ENCODE results near the gene TENM3.
A peak's percentile ranks its signal among the peaks of the same experiment; 100 is the strongest.

The TENM3 gene

DNA sequence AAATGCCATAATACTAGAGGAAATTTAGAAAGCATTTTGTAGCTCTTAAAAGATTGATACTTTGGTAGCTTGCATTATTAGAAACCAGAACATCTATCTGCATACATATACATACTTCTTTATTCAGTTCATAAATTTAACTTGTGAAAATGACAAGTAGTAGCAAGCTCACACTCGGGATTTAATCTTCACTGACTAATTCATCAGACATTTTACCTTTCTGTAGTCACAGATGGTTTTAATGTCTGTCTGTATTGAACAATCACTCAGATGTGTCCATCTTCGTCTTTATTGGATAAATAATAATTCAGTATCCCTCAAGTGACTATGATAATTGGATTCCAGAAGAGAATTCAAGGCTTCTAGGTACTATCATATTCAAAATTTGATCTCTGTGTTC, 232.3 kb downstream of the TENM3 start:
- DNase-seq, result no peak

- peak; percentile 58 to 77 (median 72) for DNase-seq
These were observed 235.3 kb downstream of the TENM3 start for GRCh38 chr4:182478475-182478874.

DNA sequence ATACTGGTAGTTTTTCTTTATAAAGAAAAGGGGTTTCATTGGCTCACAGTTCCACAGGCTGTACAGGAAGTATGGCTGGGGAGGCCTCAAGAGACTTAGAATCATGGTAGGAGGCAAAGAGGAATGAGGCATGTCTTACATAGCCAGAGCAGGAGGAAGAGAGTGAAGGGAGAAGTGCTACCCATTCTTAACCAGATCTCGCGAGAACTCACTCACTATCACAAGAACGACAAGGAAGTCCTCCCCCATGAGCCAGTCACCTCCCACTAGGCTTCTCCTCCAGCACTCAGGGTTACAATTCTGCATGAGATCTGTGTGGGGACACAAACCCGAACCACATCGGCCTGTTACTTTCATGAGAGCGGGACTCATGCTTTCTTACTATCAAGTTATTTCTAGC, 240.5 kb downstream of the TENM3 start:
- no peak for DNase-seq

GRCh38 chr4:182486881-182487280, 243.7 kb downstream of the TENM3 start:
- DNase-seq, result peak in 1 of 3 donors; percentile 8

DNA sequence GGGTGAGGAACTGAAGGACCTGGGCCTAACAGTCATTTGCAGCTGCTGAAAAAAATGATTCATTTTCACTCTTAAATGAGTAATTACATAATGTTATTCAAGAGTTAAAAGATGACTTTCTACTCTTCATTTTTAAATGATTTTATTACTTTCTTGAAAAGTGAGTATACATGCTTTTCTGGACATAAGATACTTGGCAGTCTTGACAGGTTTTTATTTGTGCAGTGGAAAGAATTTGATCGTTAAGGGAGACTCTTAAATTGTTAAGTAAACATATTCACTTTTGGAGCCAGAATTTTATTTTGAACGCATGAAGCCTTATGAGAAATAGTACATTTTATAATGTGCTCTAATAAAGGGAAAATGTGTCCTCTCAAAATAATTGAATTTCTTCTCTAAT, 245.7 kb downstream of the TENM3 start:
- no peak for DNase-seq

DNA sequence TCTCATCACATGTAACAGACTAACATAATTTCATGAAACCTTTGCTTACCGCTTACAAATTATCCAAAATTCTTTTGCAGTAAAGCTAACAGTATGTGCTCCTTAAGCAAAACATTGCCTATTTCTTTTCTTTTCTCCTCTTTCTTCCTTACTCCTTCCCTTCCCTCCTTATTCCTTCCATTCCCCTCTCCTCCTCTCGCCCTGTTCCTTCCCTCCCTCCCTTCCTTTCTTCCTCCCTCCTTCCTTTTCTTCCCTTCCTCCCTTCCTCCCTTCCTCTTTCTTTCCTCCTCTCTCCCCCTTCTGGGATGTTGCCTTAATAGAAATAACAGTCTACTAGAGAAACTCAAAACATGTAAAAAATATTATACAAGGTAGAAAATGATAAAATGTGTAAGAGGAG, 246.4 kb downstream of the TENM3 start:
- no peak for DNase-seq

GRCh38 chr4:182491719-182492118, 248.5 kb downstream of the TENM3 start:
- no peak for DNase-seq

DNA sequence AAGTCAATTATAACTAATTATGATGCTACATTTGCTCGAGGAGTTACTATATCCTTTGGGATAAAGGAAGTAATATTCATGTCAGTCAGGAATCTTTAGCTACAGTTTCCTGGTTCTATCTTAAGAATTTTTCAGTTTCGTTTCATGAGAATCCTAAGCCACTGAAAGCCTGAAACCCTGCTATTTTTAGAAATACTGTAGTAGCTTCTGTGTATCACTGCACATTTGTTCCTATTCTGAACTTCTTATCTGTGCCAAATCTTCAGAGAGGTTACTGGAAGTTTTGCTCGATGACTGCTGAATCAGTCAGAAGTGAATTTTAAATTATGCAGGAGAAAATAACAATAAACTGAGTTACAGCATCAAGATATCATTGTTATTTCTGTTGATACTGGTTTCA, 249.2 kb downstream of the TENM3 start:
- DNase-seq, result peak; percentile 5 to 45 (median 8)

- DNase-seq, result no peak
These were observed 250.2 kb downstream of the TENM3 start for GRCh38 chr4:182493377-182493776.

DNA sequence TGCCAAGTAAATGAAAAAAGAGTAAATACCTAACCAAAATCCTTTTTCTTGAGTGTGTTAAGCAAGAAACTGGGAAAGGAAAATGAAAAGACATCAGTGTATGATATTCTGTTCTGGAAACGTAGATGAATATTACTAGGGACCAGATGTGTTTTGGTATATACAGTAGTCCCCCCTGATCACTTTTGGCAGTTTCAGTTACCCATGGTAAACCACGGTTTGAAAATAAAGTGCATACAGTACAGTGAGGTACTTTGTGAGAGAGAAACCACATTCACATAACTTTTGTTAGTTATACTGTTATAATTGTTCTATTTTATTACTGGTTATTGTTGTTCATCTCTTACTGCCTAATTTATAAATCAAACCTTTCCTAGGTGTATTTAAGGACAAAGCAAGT, 250.9 kb downstream of the TENM3 start:
- no peak for DNase-seq

DNA sequence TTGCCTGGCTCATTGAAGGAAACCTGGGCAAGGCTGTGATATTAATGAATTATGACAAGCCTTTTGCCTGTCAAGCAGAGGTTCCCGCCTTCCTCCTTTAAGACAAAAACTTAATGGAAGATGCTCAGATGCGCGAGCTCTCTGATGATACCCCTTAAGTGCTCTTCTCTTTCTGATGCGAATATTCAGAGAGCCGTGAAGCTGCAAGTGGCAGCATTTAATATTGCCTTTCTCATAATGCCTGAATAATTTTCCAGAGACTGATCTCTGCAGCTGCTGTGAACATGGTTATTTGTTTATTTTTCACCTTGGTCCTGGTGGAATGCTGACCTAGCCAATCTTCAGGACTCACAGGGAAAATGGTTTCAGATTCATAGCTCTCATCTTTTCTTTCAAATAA, 251.8 kb downstream of the TENM3 start:
- DNase-seq, result no peak

GRCh38 chr4:182495645-182496385, 252.6 kb downstream of the TENM3 start:
- DNase-seq, result no peak

DNA sequence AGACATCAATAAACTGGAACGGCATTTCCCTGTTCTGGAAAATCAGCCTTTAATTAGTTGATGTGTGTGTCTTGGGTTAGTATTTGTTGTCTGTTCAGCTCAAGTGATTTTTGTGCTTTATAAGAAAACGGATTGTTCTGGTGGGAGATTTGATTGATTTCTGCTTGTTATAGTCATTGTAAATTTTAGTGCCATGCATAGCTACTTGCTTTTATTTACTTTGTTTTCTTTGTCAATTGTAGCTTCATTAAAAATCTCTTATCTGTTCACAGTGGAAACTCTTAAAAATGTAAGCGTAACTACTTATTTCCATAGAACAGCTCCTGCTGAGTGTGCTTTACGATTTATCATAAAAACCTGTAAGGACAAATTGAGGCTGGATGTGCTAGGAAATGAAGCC, 253.2 kb downstream of the TENM3 start:
- no peak for DNase-seq

- no peak for DNase-seq
These were observed 258.9 kb downstream of the TENM3 start for GRCh38 chr4:182502064-182502463.

GRCh38 chr4:182504463-182504862, 261.3 kb downstream of the TENM3 start:
- DNase-seq, result no peak

DNA sequence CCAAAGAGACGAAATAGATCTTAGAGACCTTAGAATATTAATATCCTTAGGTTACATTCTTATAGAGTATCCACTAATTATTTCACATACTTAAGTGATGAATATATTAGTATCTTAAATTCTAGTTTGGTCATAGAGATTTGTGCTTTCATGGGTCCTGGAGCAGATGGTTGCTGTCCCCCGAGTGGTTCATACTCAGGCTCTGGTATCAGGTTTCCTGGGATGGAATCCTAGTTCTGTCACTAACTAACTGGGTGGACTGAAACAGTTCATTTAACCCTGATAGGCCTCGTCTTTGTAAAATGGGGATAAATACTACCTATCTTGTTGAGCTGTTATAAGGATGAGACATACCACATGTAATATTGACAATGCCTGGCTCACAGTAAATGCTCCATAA, 264.6 kb downstream of the TENM3 start:
- DNase-seq, result no peak

GRCh38 chr4:182510836-182511235, 267.6 kb downstream of the TENM3 start:
- DNase-seq, result no peak

DNA sequence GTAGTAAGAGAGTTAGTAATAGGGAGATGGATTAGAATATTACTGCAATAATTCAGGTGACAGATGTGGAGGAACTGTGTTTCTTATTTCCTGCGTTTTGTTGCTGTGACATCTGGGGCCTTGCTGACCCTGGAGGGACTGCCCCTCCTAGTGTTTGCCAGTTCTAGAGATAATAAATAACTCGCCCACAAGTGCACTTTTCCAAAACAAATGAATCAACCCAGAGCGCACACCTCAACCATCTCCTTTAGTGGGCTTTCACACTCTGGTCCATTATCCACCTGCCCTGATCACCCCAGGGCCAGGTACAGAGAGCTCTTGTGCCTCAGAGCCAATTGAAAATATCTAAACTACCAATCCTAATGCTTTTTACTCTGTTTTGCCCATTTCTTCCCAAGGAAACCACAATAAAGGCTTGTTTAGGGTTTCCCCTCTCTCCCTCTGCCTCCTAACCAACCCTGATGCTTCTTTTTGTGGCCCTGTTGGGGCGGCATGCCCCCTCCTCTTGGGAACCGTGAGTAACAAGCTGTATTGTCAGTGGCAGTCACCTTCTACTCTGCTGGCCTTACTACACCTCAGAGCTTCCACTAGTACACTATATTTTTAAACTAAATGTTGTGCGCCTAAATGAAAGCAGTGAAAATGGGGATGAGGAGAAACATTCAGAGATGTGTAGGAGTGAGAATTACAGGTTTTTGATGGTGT, 270.5 kb downstream of the TENM3 start:
- DNase-seq, result no peak

DNA sequence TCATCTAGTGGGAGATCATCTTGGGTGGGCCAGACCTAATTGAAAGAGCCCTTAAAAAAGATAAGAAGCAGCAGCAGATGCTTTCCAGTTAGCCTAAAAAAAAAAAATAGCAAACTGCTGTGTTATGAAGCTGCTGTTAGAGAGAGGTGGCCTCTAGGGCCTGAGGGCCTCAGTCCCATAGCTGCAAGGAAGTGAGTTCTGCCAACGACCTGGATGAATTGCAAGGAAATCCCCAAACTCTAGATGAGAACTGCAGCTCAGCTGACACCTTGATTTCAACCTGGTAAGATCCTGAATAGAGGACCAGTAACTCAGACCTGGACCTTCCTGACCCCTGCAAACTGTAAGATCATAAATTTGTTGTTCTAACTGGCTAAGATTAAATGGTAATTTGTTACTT, 275.2 kb downstream of the TENM3 start:
- no peak for DNase-seq

- DNase-seq, result no peak
These were observed 276.3 kb downstream of the TENM3 start for GRCh38 chr4:182519528-182519927.

DNA sequence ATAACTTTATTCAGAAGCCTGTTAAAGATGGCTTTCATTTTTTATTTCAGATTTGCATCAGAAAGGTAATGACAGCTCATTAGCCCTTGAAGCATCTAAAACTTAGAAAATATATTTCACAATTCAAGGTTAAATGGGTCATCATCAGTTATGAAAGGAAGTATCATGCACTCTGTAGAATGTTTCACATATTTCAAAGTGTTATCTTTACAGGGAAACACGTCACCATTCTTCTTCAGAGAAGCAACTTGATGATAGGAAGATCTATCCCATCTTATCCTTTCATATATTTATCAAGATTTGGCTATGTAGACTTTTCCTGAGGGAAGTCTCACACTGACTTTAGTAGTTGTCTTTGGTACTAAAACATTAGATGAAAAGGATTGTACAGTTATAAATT, 277.8 kb downstream of the TENM3 start:
- no peak for DNase-seq

GRCh38 chr4:182528819-182529218, 285.6 kb downstream of the TENM3 start:
- DNase-seq, result no peak

DNA sequence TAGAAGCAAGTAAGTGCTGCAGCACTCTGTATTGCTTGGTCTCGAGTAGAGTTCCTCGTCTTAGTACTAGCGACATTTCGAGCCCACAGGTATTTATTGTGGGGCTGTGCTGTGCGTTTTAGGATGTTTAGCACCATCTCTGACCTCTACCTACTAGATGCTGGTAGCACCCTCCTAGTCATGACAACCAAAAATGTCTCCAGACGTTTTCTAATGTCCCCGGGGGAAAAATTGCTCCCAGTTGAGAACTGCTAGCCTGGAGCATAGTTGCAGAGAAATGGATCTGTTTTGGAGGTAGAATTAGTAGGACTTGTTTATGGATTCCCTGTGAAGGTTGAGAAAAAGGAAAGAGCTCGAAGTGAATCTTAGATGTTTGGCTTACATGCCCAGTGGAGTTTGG, 287.2 kb downstream of the TENM3 start:
- DNase-seq, result no peak

DNA sequence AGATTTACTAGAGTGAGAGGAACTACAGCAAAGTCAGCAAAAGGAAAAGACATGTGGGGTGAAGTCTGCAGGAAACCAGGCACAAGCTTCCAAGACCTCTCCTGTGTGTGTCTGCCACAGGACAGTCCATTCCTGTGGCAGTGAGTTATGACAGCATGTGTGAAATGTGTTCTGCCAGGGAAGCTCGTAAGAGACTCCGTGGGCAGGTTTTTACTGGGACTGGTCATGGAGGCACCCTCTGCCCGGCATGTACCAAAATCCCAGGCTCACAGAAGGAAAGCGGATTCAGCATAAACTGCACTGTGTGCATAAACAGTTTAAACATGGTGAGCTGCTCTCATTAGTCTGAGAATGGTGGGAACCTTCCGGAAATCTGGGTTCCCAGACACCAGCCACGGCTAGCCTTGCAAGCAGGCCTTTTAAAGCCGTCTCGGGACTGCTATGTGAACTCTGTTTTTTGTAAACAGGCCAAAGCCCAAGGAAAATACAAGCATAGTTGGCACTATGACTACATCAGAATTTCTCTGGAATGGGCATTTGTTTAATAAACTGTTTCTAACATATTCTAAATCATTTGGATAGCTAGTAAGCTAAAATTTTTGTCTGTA, 288.5 kb downstream of the TENM3 start:
- DNase-seq, result no peak

Measured in suppressor macrophage treated with lipopolysaccharide for 1 hour (primary cell).